Suprapubic skin (tissue), 4 donors: ENCODE data around the gene MAST1. TPM values are rescaled to one million over a fixed set of nuclear protein-coding genes. Genes with fewer than 3 reads are reported as not detected.

ENCODE experiments used
- DNase-seq, 2 donors: peaks; one replicate each; pipeline ENCODE4 v3.0.0-alpha.2; 2019; ENCODE audit warnings: low spot score in 2 of 2
- H3K27ac ChIP-seq: fragments of 200-600 bp; sonication (generic); one replicate; pipeline ENCODE4 v1.5.1; 2019
- H3K27me3 ChIP-seq: fragments of 200-600 bp; sonication (generic); one replicate; pipeline ENCODE4 v1.5.1; 2019
- H3K36me3 ChIP-seq: fragments of 200-600 bp; sonication (generic); one replicate; pipeline ENCODE4 v1.5.1; 2019
- H3K4me1 ChIP-seq: fragments of 200-600 bp; sonication (generic); one replicate; pipeline ENCODE4 v1.5.1; 2019
- H3K4me3 ChIP-seq: fragments of 200-600 bp; sonication (generic); one replicate; pipeline ENCODE4 v1.5.1; 2019; ENCODE audit warnings: mild to moderate bottlenecking
- H3K9me3 ChIP-seq: fragments of 200-600 bp; sonication (generic); one replicate; pipeline ENCODE4 v1.5.1; 2019
- EP300 ChIP-seq: sonication (generic); formaldehyde crosslinking; IDR thresholded peaks from one replicate; pipeline ENCODE4 v1.6.1; 2017; ENCODE audit warnings: antibody characterized with exemption
- POLR2A ChIP-seq, 2 donors: fragments of 450-650 bp; IDR thresholded peaks; one replicate each; pipeline ENCODE4 v1.6.1; 2017; ENCODE audit warnings: antibody characterized with exemption in 2 of 2, mild to moderate bottlenecking in 2 of 2, moderate library complexity in 2 of 2
- POLR2AphosphoS5 ChIP-seq, 3 donors: sonication (generic); formaldehyde crosslinking; IDR thresholded peaks; one replicate each; pipeline ENCODE4 v1.6.1; 2017; ENCODE audit warnings: antibody characterized with exemption in 3 of 3
- WGBS: methylation state at CpG from one replicate; pipeline ENCODE4 v1.1.5; 2018; 5-methylcytosine and 5-hydroxymethylcytosine counted together
- total RNA-seq, 4 donors: library from RNA; depleted of rRNA; stranded (reverse); fragments of >200 nt; gene quantifications; one replicate each; pipeline ENCODE4 v1.1.0, GENCODE V29; 2016
- TF ChIP-seq, protein P1 (sequence below), 2 donors: fragments of 200-600 bp in 1 of 2; fragments of 450-650 bp in 1 of 2; sonication (generic) in 1 of 2; IDR thresholded peaks; one replicate each; pipeline ENCODE4 v1.5.1; 2016 to 2019; ENCODE audit warnings: antibody characterized with exemption in 2 of 2, mild to moderate bottlenecking in 1 of 2, moderate library complexity in 1 of 2

MAST1 gene
- total RNA-seq, 4 donors from 2014 or later: 2.7 to 5.3 (median 3.7) TPM

DNA sequence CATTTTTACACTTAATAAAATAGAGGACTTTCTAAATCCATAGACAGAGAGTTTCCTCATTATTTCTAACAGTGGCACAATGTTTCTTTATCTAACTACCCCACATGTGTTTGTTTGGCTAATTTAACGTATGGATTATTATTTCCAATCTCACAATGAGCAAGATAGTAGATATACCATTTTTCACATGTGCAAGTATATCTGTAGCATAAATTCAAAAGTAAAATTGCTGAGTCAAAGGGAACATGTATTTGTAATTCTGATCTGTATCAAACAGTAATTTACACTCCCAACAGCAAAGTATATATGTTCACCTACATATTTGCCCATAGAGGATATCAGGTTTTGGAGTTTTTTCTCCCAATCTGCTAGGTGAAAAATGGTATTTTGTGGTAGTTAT lies 18.3 kb downstream of the MAST1 start:
- no peaks in the 10 kb centered on the region for H3K27me3 ChIP-seq
- no peak overlapping the region for H3K4me3 ChIP-seq
- H3K9me3 ChIP-seq: no peaks in the 10 kb centered on the region
- TF ChIP-seq EP300 (no peak), POLR2A (IDR thresholded peaks at IDR 0.05) (no peak), POLR2AphosphoS5 (IDR thresholded peaks at IDR 0.05) (no peak)
- TF ChIP-seq, protein P1, sequence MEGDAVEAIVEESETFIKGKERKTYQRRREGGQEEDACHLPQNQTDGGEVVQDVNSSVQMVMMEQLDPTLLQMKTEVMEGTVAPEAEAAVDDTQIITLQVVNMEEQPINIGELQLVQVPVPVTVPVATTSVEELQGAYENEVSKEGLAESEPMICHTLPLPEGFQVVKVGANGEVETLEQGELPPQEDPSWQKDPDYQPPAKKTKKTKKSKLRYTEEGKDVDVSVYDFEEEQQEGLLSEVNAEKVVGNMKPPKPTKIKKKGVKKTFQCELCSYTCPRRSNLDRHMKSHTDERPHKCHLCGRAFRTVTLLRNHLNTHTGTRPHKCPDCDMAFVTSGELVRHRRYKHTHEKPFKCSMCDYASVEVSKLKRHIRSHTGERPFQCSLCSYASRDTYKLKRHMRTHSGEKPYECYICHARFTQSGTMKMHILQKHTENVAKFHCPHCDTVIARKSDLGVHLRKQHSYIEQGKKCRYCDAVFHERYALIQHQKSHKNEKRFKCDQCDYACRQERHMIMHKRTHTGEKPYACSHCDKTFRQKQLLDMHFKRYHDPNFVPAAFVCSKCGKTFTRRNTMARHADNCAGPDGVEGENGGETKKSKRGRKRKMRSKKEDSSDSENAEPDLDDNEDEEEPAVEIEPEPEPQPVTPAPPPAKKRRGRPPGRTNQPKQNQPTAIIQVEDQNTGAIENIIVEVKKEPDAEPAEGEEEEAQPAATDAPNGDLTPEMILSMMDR (IDR thresholded peaks at IDR 0.05): no peak
- DNase-seq: no peak
- no peaks in the 10 kb centered on the region for H3K36me3 ChIP-seq
- no peaks in the 10 kb centered on the region for H3K4me1 ChIP-seq
- no peak overlapping the region for H3K27ac ChIP-seq
- WGBS: 74% methylated on average over 1 of the region's 1 CpG

DNA sequence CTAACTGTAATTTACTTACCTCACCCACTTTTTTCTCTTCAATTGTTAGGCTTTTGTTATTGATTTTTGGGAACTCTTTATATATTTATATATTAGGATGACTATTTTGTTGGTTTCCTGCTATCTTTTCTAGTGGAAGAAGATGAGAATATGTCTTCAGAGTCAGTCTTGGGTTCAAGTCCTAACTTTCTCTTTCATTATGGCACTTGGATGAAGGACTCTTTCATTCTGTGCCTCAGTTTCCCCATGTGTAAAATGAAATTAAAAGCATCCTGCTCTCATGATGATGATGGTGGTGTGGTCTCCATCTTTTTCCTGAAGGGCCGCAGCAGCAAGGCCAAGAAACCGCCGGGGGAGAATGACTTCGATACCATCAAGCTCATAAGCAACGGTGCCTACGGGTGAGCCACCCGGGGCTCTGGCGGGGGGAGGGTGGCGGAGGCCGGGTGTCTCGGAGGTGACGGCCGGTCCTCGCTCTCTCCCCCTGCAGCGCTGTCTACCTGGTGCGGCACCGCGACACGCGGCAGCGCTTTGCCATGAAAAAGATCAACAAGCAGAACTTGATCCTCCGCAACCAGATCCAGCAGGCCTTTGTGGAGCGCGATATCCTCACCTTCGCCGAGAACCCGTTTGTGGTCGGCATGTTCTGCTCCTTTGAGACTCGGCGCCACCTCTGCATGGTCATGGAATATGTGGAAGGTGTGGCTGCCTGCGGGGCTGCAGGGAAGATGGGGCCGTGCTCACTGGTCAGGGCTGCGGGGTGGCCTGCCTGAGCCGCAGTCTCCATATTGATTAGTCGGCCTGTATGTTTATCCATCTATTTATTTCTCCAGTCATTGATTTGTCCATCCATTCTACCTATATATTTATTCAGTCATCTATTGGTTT lies 20.0 kb downstream of the MAST1 start:
- Histone ChIP-seq H3K36me3 (no peaks in the 10 kb centered on the region), H3K9me3 (no peaks in the 10 kb centered on the region), H3K27ac (no peak overlapping the region), H3K27me3 (no peaks in the 10 kb centered on the region), H3K4me1 (no peaks in the 10 kb centered on the region), H3K4me3 (no peak overlapping the region)
- TF ChIP-seq POLR2A (IDR thresholded peaks at IDR 0.05) (no peak), EP300 (no peak), POLR2AphosphoS5 (IDR thresholded peaks at IDR 0.05) (no peak)
- TF ChIP-seq, protein P1 (IDR thresholded peaks at IDR 0.05): no peak
- DNase-seq: no peak
- WGBS: 94% methylated on average over 35 of the region's 35 CpGs

DNA sequence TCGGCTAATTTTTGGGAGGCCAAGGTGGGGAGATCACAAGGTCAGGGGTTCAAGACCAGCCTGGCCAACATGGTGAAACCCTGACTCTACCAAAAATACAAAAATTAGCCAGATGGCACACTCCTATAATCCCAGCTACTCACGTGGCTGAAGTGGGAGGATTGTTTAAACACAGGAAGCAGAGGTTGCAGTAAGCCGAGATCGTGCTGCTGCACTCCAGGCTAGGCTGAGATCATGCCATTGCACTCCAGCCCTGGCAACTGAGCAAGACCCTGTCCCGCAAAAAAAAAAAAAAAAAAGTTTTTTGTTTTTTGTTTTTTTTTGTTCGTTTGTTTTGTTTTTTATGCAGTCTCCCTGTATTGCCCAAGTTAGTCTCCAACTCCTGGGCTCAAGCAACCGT lies 21.2 kb downstream of the MAST1 start:
- Histone ChIP-seq H3K36me3 (no peaks in the 10 kb centered on the region), H3K27ac (no peak overlapping the region), H3K9me3 (no peaks in the 10 kb centered on the region), H3K4me1 (no peaks in the 10 kb centered on the region), H3K4me3 (no peak overlapping the region), H3K27me3 (no peaks in the 10 kb centered on the region)
- DNase-seq: no peak
- 69% methylated on average over 7 of the region's 7 CpGs for WGBS
- TF ChIP-seq, protein P1 (IDR thresholded peaks at IDR 0.05): no peak
- no peak for TF ChIP-seq EP300
- no peak for TF ChIP-seq POLR2A (IDR thresholded peaks at IDR 0.05)
- TF ChIP-seq POLR2AphosphoS5 (IDR thresholded peaks at IDR 0.05): no peak

DNA sequence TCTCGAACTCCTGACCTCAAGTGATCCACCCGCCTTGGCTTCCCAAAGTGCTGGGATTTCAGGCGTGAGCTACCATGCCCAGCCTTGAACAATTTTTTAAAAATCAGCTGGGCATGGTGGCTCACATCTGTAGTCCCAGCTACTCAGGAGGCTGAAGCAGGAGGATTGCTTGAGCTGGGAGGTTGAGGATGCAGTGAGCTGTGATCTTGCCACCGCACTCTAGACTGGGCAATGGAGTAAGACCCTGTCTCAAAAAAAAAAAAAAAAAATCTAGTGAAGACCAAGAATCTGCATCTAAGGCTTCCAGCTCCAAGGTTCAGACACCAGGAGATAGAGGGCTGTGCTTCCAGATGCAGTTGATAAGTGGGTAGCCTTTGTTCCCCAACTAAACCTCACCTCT lies 25.8 kb downstream of the MAST1 start:
- Histone ChIP-seq H3K4me1 (peaks cover 10% of the 10 kb centered on the region), H3K27ac (no peak overlapping the region), H3K9me3 (no peaks in the 10 kb centered on the region), H3K27me3 (no peaks in the 10 kb centered on the region), H3K36me3 (no peaks in the 10 kb centered on the region), H3K4me3 (no peak overlapping the region)
- TF ChIP-seq EP300 (no peak), POLR2AphosphoS5 (IDR thresholded peaks at IDR 0.05) (no peak), POLR2A (IDR thresholded peaks at IDR 0.05) (no peak)
- TF ChIP-seq, protein P1 (IDR thresholded peaks at IDR 0.05): no peak
- 90% methylated on average over 3 of the region's 4 CpGs for WGBS
- DNase-seq: no peak

DNA sequence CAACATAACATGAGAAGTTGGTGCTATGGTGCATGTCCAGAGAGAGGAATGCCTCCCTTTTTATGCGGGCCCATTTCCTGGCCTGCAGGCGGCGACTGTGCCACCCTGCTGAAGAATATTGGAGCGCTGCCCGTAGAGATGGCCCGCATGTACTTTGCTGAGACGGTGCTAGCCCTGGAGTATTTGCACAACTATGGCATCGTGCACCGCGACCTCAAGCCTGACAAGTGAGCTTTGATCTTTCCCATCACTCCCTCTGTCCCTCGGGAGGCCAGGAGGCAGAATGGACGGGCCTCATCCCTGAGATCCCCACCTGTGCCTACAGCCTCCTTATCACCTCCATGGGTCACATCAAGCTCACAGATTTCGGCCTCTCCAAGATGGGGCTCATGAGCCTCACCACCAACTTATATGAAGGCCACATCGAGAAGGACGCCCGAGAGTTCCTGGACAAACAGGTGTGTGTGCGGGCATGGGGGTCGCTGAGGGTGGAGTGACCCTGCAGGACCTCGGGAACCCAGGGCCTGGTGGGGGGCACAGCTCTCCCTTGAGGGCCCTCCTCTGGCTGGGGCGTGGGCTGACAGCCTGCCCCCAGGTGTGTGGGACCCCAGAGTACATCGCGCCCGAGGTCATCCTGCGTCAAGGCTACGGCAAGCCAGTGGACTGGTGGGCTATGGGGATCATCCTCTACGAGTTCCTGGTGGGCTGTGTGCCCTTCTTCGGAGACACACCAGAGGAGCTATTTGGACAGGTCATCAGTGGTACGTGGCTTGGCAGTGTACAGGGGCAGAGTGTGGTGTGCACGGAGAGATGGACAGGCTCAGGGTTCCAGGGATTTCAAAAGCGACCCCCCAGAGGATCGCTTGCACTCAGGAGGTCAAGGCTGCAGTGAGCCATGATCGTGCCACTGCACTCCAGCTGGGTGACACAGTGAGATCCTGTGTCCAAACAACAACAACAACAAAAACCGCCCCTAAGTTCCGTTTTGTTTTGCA lies 26.7 kb downstream of the MAST1 start:
- Histone ChIP-seq H3K27ac (no peak overlapping the region), H3K36me3 (no peaks in the 10 kb centered on the region), H3K4me1 (peaks cover 10% of the 10 kb centered on the region), H3K9me3 (no peaks in the 10 kb centered on the region), H3K27me3 (no peaks in the 10 kb centered on the region), H3K4me3 (no peak overlapping the region)
- WGBS: 89% methylated on average over 24 of the region's 34 CpGs
- no peak for DNase-seq
- TF ChIP-seq, protein P1 (IDR thresholded peaks at IDR 0.05): no peak
- TF ChIP-seq POLR2AphosphoS5 (IDR thresholded peaks at IDR 0.05) (no peak), EP300 (no peak), POLR2A (IDR thresholded peaks at IDR 0.05) (no peak)
